HG03103 (cell line): Measurements from ENCODE around the gene PDXK.

Experiments used
- ATAC-seq: cut with Tn5 transposase; IDR thresholded peaks from one replicate; pipeline ENCODE4 v1.9.1; 2021; ENCODE audit warnings: low read depth; ENCODE audit not compliant: unreplicated experiment

PDXK gene

DNA sequence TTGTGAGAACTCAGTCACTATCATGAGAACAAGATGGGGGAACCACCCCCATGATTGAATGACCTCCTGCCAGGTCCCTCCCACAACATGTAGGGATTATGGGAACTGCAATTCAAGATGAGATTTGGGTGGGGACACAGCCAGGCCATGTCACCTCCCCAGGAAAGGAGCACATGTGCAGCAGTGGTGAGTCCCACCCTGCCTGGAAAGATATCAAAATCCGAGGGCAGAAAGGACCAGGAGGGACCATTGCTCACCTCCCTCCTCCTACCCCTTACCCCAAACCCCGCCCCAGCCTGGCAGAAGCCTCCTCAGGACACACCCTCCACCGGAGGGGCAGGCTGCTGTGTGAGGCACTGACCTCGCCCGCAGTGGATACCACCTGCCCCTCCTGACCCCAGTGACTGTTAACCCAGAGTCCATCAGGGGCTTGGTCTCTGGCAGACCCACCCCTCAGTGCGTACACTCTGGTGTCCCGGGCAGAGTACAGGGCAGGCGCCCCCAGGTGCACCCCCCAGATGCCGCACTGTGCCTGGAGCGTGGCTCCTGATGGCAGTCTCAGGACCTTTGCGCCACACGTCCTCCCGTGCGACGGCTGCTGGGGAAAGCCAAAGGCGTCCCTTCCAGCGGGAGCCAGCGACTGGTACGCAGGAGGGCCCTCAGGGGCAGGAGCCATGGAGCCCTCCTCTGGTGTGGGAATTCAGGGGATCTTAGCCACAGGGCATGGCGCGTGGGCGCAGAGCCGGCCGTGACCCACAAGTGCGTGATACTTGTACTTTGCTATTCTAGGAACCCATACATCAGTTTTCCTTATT lies 20.9 kb downstream of the PDXK start:
- no peak for ATAC-seq

DNA sequence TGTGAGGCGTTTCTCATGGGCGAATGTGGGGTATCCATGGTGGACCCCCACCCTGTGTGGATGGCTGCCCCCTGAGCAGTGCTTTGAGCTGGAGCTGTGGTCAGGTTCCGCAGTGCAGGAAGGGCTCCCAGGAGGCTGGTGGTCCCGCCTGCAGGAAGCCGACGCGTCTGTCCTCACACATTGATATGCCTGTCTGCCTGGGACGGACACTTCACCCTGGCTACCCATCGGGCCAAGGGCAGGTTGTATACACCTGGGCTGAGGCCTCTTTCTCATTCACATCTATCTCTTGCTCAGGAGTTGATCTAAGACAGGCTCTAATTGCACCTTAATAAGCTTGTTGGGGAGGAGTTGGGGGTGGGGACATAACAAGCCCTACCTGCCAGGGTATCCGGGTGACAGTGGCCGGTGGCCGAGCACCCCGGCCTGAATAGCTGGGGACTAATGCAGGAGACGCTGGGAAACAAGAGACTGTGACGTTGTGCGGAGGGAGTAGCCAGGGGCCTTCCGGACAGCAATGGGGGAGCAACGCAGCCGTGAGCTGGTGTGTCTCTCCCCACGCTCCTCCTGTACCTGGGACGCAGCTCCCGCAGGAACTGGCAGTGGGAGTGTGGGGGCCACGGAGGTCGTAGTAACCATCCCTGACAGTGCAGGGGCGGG lies 21.7 kb downstream of the PDXK start:
- ATAC-seq: no peak

DNA sequence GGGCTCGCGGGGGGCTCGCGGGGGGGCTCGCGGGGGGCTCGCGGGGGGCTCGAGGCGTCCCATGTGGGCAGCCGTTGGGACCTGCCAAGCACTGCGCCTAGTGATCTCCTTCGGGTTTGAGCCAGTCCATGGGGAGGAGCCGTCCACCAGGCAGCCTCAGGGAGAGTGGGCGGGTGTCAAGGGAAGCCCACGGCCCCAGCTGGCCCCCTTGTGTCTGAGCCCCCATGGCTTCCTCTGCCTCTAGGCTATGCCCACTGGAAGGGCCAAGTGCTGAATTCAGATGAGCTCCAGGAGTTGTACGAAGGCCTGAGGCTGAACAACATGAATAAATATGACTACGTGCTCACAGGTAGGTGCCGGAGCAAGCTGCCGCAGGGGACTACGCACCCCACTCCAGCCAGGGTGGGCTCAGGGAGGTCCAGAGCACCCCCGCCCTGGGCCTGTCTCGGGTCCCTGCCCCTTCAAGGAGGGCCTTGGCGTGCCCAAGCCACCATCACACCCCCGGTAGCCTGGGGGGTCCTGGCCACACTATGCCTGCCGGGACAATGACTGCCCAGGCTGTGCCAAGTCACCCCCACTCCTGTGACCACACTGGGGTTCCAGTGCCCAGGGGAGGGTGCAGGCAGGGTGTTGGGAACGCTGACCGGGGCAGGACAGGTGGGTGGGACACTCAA lies 22.6 kb downstream of the PDXK start:
- ATAC-seq: no peak

DNA sequence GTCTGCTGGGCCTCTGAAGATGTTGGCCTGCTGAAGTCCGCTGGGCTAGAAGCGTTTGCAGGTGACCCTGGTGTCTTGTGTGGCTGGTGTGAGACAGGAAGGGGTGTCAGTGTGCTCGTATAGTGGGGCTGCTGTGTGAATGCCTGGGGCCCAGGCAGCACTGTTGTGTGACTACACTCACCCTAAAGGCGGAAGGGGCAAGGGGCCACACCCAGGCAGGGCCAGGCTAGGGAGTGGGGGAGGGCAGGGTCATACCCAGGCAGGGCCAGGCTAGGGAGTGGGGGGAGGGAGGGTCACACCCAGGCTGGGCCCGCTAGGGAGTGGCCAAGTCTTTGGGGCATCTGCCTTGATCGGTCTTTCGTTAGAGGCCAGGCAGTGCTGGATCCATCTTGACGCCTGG lies 25.0 kb downstream of the PDXK start:
- ATAC-seq: no peak

DNA sequence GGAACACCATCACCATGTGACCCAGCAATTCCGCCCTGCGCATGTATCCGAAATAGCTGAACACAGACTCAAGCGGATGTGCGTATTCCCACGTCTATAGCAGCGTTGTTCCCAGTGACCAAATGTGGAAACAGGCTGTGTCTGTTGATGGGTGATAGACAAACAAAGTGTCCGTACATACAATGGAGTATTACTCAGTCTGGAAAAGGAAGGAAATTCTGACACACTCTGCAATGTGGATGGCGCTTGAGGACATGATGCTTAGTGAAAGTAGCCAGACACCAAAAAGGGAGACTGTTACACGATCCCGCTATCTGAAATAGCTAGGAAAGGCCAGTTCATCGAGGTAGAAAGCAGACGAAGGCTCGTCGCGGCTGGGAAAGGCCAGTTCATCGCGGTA lies 25.8 kb downstream of the PDXK start:
- ATAC-seq: no peak

DNA sequence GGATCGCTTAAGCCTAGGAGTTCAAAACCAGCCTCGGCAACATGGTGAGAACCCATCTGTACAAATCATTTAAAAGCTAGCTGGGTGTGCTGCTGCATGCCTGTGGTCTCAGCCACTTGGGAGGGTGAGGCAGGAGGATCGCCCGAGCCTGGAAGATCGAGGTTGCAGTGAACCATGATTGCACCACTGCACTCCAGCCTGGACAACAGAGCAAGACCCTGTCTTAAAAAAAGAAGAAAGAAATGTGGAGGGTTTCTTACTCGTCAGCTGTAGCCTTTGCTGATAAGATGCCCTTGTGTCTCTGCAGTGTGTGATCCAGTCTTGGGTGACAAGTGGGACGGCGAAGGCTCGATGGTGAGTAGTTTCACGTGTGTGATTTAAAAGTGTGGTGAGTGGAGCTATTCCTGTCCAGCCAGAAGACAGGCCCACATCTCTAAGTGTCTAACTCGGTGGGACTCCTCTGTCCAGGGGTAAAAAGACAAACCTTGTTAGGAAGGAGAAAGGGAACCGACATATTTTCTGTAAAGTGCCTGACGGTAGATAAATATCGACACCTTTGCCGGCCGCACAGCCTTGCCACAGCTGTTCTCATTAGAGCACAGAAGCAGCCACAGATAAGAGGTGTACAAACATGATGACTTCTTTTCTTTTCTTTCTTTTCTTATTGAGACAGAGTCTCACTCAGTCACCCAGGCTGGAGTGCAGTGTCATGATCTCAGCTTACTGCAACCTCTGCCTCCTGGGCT lies 27.0 kb downstream of the PDXK start:
- ATAC-seq: no peak

DNA sequence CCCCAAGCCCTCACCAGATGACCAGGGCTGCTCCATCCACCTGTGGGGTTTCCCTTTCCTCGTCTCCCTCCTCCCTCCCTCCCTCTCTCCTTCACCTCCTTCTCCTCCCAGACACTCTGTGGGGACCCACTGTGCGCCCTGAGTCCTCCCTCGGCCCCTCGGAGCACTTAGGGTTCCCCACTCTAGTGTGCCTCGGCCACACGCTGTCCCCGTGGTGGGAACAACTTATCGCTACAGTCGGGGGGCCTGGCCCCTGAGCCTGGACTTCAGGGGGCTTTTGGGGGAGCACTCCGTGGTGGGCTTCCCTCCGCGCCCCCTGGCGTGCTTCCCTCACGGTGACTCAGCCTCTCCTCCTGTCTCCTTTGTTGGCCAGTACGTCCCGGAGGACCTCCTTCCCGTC lies 29.7 kb downstream of the PDXK start:
- ATAC-seq: no peak

DNA sequence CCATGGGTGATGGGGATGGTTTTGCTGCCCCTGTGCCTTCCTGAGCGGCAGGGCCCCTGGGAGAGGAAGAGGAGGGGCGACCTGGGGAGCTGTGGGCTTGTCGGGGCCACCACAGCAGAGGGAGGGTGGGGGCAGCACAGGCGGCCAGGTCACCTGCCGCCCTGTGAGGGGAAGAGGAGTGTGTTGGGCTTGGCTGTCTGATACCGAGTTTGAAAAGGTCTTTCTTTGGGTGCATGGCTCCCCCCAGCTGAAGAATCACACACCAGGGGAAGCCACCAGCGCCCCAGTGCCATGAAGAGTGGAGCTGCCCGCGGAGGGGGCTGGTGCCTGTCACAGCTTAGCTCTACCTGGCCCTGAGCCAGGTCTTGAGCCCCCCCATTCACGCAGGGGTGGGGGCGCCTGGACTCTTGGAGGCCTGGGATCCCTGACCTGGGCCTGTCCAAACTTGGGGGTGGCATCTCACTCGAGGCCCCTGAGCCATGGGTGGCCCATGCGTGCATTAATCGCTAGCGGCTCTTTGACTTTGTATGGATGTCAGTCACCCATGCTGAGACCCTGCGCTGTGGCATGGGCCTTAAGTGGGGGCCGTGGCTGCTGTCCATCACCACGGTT lies 30.8 kb downstream of the PDXK start:
- ATAC-seq: no peak

DNA sequence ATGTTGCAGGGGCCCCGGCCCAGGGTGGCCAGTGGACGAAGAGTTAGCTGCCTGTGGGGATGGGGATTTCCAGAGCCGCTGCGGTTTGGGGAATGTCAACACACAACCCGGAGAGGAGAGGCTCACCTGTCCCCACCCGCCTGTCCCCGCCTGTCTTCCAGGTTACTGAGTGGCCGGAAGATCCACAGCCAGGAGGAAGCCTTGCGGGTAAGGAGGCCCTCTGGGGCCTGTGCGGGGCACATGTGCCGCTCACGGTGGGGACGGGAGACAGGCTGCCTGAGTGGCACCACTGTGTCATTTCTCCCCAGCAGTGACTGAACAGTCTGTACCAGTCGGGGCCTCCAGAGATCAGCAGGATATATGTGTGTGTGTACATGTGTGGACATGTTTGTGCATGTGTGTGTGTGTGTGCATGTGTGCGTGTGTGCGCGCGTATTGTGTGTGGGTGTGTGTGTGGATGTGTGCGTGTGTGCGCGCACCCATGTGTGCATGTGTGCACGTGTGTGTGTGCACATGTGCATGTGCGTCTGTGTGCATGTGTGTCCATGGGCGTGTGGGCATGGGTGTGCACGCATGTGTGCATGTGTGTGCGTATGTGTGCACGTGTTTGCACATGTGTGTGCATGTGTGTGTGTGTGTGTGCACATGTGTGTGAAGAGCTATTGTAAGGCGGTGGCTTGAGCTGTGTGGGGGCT lies 31.6 kb downstream of the PDXK start:
- ATAC-seq: no peak

DNA sequence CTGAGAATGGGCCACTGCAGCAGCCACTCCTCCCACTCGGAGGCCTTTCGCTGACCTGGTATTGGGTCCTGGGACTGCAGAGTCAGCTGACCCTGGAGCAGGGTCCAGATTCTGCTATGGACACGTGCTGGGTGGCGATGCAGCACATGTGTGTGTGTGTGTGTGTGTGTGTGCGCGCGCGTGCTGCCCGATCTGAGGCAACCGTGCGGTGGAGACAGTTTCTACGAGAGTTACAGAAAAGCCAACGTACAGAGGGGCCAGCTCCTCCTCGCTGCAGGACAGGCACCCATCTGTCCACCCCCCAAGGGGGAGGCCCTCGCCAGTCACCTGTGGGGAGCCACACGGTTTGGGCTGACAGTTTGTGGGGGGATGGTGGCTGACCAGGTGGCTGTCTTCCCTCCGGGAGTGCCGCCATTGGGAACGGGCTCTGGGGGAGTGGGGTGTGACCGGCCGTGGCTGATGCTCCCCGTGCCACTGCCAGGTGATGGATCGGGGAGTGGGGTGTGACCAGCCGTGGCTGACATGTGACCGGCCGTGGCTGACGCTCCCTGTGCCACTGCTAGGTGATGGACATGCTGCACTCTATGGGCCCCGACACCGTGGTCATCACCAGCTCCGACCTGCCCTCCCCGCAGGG lies 33.1 kb downstream of the PDXK start:
- ATAC-seq: no peak

DNA sequence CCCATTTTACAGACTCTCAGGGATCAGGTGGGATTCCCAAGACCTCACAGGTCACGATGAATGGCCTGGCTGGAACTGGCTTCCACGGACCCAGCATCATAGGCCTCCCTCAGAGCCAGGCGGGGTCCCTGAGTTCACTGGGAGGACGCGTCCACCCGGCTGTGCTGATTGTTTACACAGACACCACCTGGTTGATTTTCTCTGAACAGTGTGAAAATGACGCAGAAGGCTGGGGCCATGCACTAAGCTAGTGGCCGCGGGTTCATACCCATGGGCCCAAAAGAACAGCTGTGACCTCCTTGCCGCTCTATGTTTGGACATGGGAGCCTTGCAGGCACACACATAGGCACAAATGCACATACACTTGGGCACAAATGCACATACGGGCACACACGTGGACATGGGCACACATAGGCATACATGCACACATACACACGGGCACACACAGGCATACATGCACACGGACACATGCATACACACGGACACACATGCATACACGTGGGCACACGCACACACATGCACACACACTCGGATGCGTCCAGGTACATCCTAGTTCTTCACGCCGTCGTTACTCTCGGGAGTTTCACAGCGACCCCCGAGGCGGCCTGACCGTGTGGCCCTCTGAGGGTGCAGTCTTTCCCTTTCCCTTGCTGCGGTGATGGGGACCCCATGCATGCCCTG lies 34.0 kb downstream of the PDXK start:
- ATAC-seq: no peak

DNA sequence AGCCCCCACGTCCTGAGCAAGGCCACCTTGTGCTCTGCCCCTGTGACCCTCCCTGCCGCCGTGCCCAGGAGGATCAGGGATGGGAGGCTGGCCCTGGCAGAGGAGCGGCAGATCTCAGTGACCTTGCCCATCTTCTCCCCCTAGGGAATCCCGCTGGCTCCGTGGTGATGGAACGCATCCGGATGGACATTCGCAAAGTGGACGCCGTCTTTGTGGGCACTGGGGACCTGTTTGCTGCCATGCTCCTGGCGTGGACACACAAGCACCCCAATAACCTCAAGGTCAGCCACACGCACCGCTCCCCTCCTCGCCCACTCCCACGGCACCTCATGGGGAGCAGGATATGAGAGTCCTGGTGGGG lies 34.5 kb downstream of the PDXK start:
- no peak for ATAC-seq

DNA sequence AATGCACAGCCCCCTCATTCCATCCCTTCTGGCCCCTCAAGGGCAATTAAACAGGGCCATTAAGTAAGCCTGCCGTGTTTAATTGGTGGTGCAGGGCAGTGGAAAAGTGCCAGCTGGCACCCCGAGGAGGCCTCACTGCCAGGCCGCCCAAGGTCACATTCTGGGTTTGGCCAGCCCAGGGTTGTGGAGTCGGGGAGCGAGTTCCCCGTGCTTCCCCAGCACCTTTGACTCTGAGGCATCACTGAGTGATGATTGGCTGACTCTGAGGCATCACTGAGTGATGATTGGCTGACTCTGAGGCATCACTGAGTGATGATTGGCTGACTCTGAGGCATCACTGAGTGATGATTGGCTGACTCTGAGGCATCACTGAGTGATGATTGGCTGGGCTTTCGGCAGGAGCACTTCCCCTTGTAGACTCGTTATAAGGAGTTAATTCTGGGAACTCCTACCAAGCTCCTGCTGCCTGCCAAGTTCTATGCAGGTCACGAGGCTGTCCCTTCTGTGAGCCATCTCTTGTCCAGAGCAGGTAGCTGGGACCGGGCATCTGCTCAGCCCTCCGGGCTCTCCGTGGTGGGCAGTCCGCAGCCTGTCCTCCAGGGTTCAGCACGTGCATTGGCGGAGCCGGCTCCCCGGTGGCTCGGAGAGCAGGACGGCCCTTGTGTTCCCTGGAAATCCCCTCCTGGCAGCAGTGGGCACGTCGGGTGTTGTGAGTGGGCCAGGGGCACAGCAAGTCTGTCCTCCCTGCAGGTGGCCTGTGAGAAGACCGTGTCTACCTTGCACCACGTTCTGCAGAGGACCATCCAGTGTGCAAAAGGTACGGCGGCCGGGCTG lies 36.2 kb downstream of the PDXK start:
- no peak for ATAC-seq

DNA sequence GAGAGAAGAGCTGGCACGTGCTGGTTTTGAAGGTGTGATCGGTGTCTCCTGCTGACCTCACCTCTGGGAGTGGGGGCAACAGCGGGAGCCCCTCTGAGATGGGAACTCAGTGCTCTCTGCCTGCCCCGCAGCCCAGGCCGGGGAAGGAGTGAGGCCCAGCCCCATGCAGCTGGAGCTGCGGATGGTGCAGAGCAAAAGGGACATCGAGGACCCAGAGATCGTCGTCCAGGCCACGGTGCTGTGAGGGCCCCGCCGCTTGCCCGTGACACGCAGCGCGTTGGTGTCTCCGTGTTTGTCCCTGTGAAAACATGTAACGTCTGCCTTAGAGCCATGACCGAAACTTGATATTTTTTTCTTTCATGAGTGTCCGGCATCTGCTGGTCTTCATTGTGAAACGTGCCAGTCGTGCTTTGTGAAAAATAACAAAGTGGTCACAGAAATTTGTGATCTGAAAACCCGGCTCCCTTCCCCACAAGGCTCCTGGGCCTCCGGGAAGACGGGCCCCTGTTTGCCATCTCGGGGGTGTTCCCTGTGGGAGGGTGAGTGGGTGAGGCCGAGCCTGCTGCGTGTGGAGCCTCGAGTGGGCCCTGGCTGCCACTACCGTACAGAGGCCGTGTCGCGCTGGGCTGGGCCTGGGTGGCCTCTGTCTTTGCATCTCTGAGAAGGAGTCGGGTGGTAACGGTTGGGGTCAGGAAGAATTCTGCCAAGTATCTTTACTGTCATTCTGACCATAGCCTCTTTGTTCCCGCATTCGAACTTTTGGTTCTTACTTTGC lies 37.1 kb downstream of the PDXK start:
- ATAC-seq: no peak

DNA sequence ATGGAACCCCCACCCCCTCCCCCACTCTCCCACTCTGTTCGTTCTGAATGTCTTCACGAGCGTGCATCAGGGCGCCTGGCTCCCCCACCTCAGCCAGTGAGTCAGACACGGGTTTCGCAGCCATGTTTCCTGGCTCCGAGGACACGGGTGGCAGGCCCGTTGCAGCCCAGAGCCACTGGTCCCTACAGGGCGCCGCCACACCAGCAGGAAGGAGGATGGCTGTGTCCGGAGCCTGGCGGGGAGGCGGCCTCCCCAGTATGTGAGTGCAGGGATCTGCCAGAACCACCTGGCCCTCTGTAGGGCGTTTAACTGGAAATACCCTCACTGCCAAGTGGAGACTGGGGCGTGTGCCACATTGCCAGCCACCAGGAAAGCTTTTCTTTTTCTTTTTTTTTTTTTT lies 38.7 kb downstream of the PDXK start:
- no peak for ATAC-seq

DNA sequence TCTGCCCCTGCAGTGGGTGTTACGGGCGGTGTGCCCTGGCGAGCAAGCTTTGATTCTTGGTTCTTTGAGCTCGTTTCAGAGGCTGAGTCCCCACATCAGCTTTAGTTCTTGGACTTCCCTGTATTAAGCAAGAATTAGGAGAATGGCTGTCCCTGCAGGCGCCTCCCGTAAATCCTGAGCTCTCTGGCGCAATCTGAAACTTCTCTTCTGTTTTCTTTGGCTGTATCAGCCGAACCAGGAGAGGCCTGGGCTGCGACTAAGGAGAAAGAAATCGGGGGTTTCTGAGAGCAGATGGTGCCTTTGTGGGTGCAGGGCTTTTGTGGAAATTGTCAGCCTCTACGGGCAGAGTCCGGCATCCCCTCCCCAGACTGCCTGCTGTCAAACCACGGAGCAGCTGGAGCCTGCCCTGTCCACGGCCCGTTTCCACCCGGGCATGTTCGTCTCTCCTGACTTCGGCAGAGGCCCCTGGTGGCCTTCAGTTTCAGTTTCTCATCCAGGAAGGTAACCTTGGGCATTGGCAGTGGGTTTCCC lies 39.2 kb downstream of the PDXK start:
- ATAC-seq: no peak

DNA sequence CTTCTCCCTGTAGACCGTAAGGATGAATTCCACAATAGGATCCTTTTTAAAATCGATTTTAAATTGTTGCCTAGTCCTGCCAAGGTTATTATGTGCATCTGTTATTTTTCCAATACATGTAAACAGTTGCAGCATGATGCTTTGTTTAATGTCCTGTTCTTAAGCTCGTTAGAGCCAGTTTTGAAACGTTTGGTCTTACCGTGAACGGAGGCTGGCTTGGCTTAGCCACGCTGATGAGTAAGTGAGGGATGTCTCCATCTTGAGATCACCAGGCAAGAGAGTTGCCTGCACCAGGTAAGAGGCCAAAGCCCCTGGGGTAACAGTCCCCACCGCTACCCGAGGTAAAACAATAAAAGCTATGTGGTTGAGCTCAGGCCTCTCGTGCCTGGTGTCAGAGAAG lies 39.9 kb downstream of the PDXK start:
- ATAC-seq: no peak
